Transverse colon (tissue), 4 donors: Measurements from ENCODE around the gene SUCO.

Source experiments
- EP300 ChIP-seq: sonication (generic); formaldehyde crosslinking; IDR thresholded peaks from one replicate; pipeline ENCODE4 v1.6.1; 2017; ENCODE audit warnings: antibody characterized with exemption, low read depth
- POLR2A ChIP-seq: fragments of 450-650 bp; IDR thresholded peaks from one replicate; pipeline ENCODE4 v1.6.1; 2016; ENCODE audit warnings: antibody characterized with exemption, mild to moderate bottlenecking, moderate library complexity
- POLR2AphosphoS5 ChIP-seq, 3 donors: sonication (generic); formaldehyde crosslinking; IDR thresholded peaks; one replicate each; pipeline ENCODE4 v1.6.1; 2016; ENCODE audit warnings: antibody characterized with exemption in 3 of 3
- TF ChIP-seq, protein P1 (sequence below), 5 experiments: fragments of 200-600 bp in 3 of 5; fragments of 450-650 bp in 2 of 5; sonication (generic) in 3 of 5; IDR thresholded peaks; 1 replicate in 2 of 5; 2 replicates in 3 of 5; pipeline ENCODE4 v1.5.1; 2016 to 2017; ENCODE audit warnings: antibody characterized with exemption in 5 of 5, inconsistent platforms in 3 of 5, mild to moderate bottlenecking in 2 of 5, moderate library complexity in 1 of 5

DNA sequence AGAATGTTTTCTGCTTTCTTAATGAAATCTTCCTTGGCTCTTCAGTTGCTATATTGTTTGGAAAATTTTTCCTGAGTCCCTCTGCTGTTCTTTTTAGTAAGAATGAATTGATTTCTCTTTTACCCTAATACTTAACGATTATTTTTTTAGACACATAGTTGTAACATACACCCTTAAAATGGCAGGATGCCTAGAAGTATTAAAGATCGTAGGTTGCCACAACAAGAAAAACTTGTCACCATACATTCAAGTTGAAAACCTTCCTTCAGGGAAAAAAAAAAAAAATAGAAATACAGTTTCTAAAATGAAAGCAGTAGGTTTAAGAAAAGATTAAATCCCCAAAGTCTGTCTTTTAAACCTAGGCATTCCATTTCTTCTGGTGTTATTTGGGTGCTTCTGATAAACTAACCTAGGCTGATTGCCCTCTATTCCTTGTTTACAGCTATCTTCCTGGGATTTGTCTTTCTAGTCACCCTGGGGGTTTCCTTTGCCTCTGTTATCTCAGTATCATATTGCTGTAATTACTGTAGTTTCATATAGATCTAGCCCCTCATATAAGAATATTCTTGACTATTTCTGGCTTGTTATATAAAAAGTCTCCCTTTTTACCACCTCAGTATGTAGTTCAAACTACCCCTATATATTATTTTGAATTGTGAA is 16.8 kb downstream of the SUCO start:
- TF ChIP-seq, protein P1, sequence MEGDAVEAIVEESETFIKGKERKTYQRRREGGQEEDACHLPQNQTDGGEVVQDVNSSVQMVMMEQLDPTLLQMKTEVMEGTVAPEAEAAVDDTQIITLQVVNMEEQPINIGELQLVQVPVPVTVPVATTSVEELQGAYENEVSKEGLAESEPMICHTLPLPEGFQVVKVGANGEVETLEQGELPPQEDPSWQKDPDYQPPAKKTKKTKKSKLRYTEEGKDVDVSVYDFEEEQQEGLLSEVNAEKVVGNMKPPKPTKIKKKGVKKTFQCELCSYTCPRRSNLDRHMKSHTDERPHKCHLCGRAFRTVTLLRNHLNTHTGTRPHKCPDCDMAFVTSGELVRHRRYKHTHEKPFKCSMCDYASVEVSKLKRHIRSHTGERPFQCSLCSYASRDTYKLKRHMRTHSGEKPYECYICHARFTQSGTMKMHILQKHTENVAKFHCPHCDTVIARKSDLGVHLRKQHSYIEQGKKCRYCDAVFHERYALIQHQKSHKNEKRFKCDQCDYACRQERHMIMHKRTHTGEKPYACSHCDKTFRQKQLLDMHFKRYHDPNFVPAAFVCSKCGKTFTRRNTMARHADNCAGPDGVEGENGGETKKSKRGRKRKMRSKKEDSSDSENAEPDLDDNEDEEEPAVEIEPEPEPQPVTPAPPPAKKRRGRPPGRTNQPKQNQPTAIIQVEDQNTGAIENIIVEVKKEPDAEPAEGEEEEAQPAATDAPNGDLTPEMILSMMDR (IDR thresholded peaks at IDR 0.05) = no peak
- TF ChIP-seq POLR2AphosphoS5 (IDR thresholded peaks at IDR 0.05) (no peak), POLR2A (no peak), EP300 (no peak)
